ENCODE measurements around the gene RPS6KA1. TPM values are rescaled to one million over a fixed set of nuclear protein-coding genes. Genes with fewer than 3 reads are reported as not detected.

RPS6KA1 gene
- total and polyA plus RNA-seq, 9 of the 15 experiments (the other 6 are each of a cell fraction or from before 2014, with no cell fraction given), result 2.4 to 61.0 (median 35.5) TPM

- no peak for TF ChIP-seq CREB5 (CRISPR knock-in tag; IDR thresholded peaks at IDR 0.05)
- TF ChIP-seq MIER1 (IDR thresholded peaks at IDR 0.05; ENCODE audit: low read depth), result no peak
- TF ChIP-seq CTBP1 (IDR thresholded peaks at IDR 0.05; ENCODE audit: borderline replicate concordance), result no peak
- no peak for TF ChIP-seq FOXA1 (IDR thresholded peaks at IDR 0.05; ENCODE audit: borderline replicate concordance)
- TF ChIP-seq MNT (conservative IDR thresholded peaks at IDR 0.05), result peak in 1 of 2 experiments; percentile 49; a peak in 2 of 4 replicates
- no peak for TF ChIP-seq PHF8 (IDR thresholded peaks at IDR 0.05; ENCODE audit: borderline replicate concordance, low read length)
- TF ChIP-seq SMARCA5 (IDR thresholded peaks at IDR 0.05), result no peak
- TF ChIP-seq ZNF239 (CRISPR knock-in tag; IDR thresholded peaks at IDR 0.05), result no peak
- no peak for TF ChIP-seq RCOR1 (IDR thresholded peaks at IDR 0.05; ENCODE audit: borderline replicate concordance in 1 of 2, low read depth in 2 of 2, low read length in 2 of 2)
- TF ChIP-seq ZFP30 (CRISPR knock-in tag; IDR thresholded peaks at IDR 0.05; ENCODE audit: borderline replicate concordance), result no peak
- no peak for TF ChIP-seq ZNF766 (CRISPR knock-in tag; conservative IDR thresholded peaks at IDR 0.05)
- TF ChIP-seq CTCF (IDR thresholded peaks at IDR 0.05 in 2 of 3, conservative IDR thresholded peaks at IDR 0.05 in 1 of 3; ENCODE audit: insufficient read depth in 2 of 3, low read depth in 1 of 3, low read length in 3 of 3), result peak; percentile 83 to 98 (median 83)
- TF ChIP-seq GTF2A2 (tag; IDR thresholded peaks at IDR 0.05), result no peak
- TF ChIP-seq RBM25 (IDR thresholded peaks at IDR 0.05; ENCODE audit: low read depth, low read length, severe bottlenecking), result no peak
- TF ChIP-seq NFE2 (IDR thresholded peaks at IDR 0.05; ENCODE audit: low read depth), result no peak
- TF ChIP-seq BHLHE40 (IDR thresholded peaks at IDR 0.05; ENCODE audit: low read length), result no peak
- peak; percentile 61 for TF ChIP-seq VEZF1 (CRISPR knock-in tag; IDR thresholded peaks at IDR 0.05)
- no peak for TF ChIP-seq DNMT1 (IDR thresholded peaks at IDR 0.05)
- TF ChIP-seq CC2D1A (IDR thresholded peaks at IDR 0.05), result peak; percentile 72; the same call in 1 of the 2 replicates
- no peak for TF ChIP-seq MTA2 (IDR thresholded peaks at IDR 0.05; ENCODE audit: low read depth)
- no peak for TF ChIP-seq MTF1 (CRISPR knock-in tag; IDR thresholded peaks at IDR 0.05; ENCODE audit: borderline replicate concordance)
- no peak for TF ChIP-seq CBX8 (IDR thresholded peaks at IDR 0.05; ENCODE audit: borderline replicate concordance, extremely low read depth, low read depth, low read length, poor library complexity, severe bottlenecking)
Measured at GRCh38 chr1:26602378-26602959, 72.9 kb downstream of the RPS6KA1 start (continued).
